ENCODE data around the gene STAB2. TPM values are rescaled to one million over a fixed set of nuclear protein-coding genes. Genes with fewer than 3 reads are reported as not detected.

STAB2 gene
- total and polyA plus RNA-seq, 2 of the 8 experiments (the other 6 are each of a cell fraction or from before 2014, with no cell fraction given): not detected

GRCh38 chr12:103640410-103640809, 53.3 kb downstream of the STAB2 start:
- no peak overlapping the region for H4K5ac ChIP-seq (ENCODE audit: insufficient read length, low read depth, low read length)
- FAIRE-seq (no peak), DNase-seq (ENCODE audit: low read depth in 1 of 2, low spot score in 2 of 2) (no peak)
- H2AK5ac ChIP-seq (ENCODE audit: low read depth, low read length): no peak overlapping the region
- H3K23ac ChIP-seq (ENCODE audit: insufficient read length): no peak overlapping the region
- H3K4me3 ChIP-seq (ENCODE audit: extremely low read depth in 1 of 4, insufficient read depth in 2 of 4, low read depth in 3 of 4, low read length in 4 of 4): no peak overlapping the region
- POLR2A ChIA-PET (ENCODE audit: partially characterized antibody): no interaction called here
- no peak overlapping the region for H3K56ac ChIP-seq (replicated peaks; ENCODE audit: insufficient read length, low read depth, low read length)
- no peak overlapping the region for H2BK20ac ChIP-seq (ENCODE audit: low read length)
- no peak overlapping the region for H2BK12ac ChIP-seq (ENCODE audit: low read depth, low read length)
- no peaks in the 10 kb centered on the region for H3K79me1 ChIP-seq (ENCODE audit: low read depth, low read length)
- H3K4ac ChIP-seq (replicated peaks; ENCODE audit: insufficient read length, low read depth, low read length): no peak overlapping the region
- no peaks in the 10 kb centered on the region for H3K27me3 ChIP-seq (replicated peaks in 1 of 4; ENCODE audit: control insufficient read depth in 3 of 4, extremely low read depth in 1 of 4, insufficient read depth in 3 of 4, low read length in 3 of 4)
- H3K36me3 ChIP-seq (ENCODE audit: control insufficient read depth in 2 of 4, insufficient read depth in 4 of 4, low read length in 3 of 4): no peaks in the 10 kb centered on the region
- H3K9ac ChIP-seq (replicated peaks in 1 of 4; ENCODE audit: extremely low read depth in 1 of 4, low read depth in 3 of 4, low read length in 3 of 4): no peak overlapping the region
- no peak overlapping the region for H3K27ac ChIP-seq (ENCODE audit: low read depth, low read length)
- 43% methylated on average over 1 of the region's 1 CpG; no CpG with 5 or more reads in 1 of the 2 experiments for WGBS, 2 experiments (ENCODE audit: extremely low coverage in 1 of 2, insufficient coverage in 1 of 2, insufficient read length in 1 of 2, insufficient replicate concordance in 2 of 2, low coverage in 1 of 2, low lambda C conversion rate in 2 of 2, missing lambda C conversion rate in 1 of 2)
- no peak overlapping the region for H4K8ac ChIP-seq (ENCODE audit: extremely low read depth, insufficient read depth, low read length)
- H2AFZ ChIP-seq (ENCODE audit: low read length): no peak overlapping the region
- no peak overlapping the region for H3K14ac ChIP-seq (ENCODE audit: insufficient read length)
- no peak overlapping the region for H2BK5ac ChIP-seq (ENCODE audit: low read depth, low read length)
- peaks cover 2 to 11% of the 10 kb centered on the region in 2 experiments; a peak in 1 of 4 replicates for H3K9me3 ChIP-seq (ENCODE audit: insufficient read depth in 2 of 2, low read depth in 1 of 2, low read length in 1 of 2)
- H4K91ac ChIP-seq (replicated peaks; ENCODE audit: insufficient read length, low read length): no peak overlapping the region
- H4K20me1 ChIP-seq (replicated peaks in 1 of 2; ENCODE audit: control insufficient read depth in 1 of 2, insufficient read depth in 2 of 2, low read length in 2 of 2): no peaks in the 10 kb centered on the region
- H3K79me2 ChIP-seq (ENCODE audit: control insufficient read depth in 1 of 2, insufficient read depth in 2 of 2, low read length in 2 of 2): no peaks in the 10 kb centered on the region
- H2BK120ac ChIP-seq (replicated peaks; ENCODE audit: low read depth, low read length): no peak overlapping the region
- H3K23me2 ChIP-seq (ENCODE audit: low read depth, low read length): no peaks in the 10 kb centered on the region
- no peak overlapping the region for H2BK15ac ChIP-seq (ENCODE audit: low read length)
- CTCF ChIA-PET (ENCODE audit: partially characterized antibody): interaction anchor here (0.8 to 3.2 kb wide), 3 partner anchors 8 to 65 kb away, joined by 3 to 37 read pairs (median 5); no protein-coding TSS in a partner anchor
- no peaks in the 10 kb centered on the region for H3K4me1 ChIP-seq (replicated peaks in 1 of 4; ENCODE audit: control insufficient read depth in 3 of 4, insufficient read depth in 4 of 4, low read length in 3 of 4)
- H3K4me2 ChIP-seq (ENCODE audit: insufficient read depth in 1 of 2, low read depth in 2 of 2, low read length in 2 of 2): no peak overlapping the region
- no peak overlapping the region for H3K18ac ChIP-seq (ENCODE audit: extremely low read depth, low read length)
- TF ChIP-seq CHD2 (IDR thresholded peaks at IDR 0.05; ENCODE audit: low read length): no peak
- TF ChIP-seq TAF7 (optimal IDR thresholded peaks at IDR 0.05; ENCODE audit: borderline replicate concordance, low read depth, low read length): no peak
- TF ChIP-seq SUZ12 (IDR thresholded peaks at IDR 0.05; ENCODE audit: low read length): no peak
- TF ChIP-seq POLR2AphosphoS5 (IDR thresholded peaks at IDR 0.05; ENCODE audit: low read depth, low read length): no peak
- TF ChIP-seq KDM1A (IDR thresholded peaks at IDR 0.05; ENCODE audit: borderline replicate concordance, low read length): no peak
- no peak for TF ChIP-seq RAD21 (IDR thresholded peaks at IDR 0.05 in 1 of 2, conservative IDR thresholded peaks at IDR 0.05 in 1 of 2; ENCODE audit: low read depth in 2 of 2, low read length in 2 of 2)
- TF ChIP-seq USF2 (IDR thresholded peaks at IDR 0.05; ENCODE audit: low read length): no peak
- TF ChIP-seq SAP30 (IDR thresholded peaks at IDR 0.05; ENCODE audit: insufficient read depth, insufficient replicate concordance, low read length): no peak
- TF ChIP-seq RNF2 (IDR thresholded peaks at IDR 0.05; ENCODE audit: borderline replicate concordance, low read depth, low read length, missing control alignments, poor library complexity, severe bottlenecking): no peak
- TF ChIP-seq SRF (IDR thresholded peaks at IDR 0.05; ENCODE audit: low read depth, low read length): no peak
- no peak for TF ChIP-seq JUN (IDR thresholded peaks at IDR 0.05; ENCODE audit: low read depth, low read length)
- no peak for TF ChIP-seq JUND (IDR thresholded peaks at IDR 0.05; ENCODE audit: low read length)
- TF ChIP-seq CBX8 (IDR thresholded peaks at IDR 0.05; ENCODE audit: borderline replicate concordance, low read depth, low read length): no peak
